ENCODE measurements around the gene GATA6. TPM values are rescaled to one million over a fixed set of nuclear protein-coding genes. Genes with fewer than 3 reads are reported as not detected.

GATA6 gene
- polyA plus RNA-seq, 1 of the 3 experiments (the other 2 are of a cell fraction), result not detected

- Histone ChIP-seq H3K27ac (ENCODE audit: low read depth in 2 of 2, low read length in 1 of 2) (no peak overlapping the region), H2AFZ (ENCODE audit: low read depth) (no peak overlapping the region), H3K79me2 (ENCODE audit: insufficient read depth) (no peaks in the 10 kb centered on the region), H3K4me3 (ENCODE audit: low read depth in 2 of 2, low read length in 1 of 2) (no peak overlapping the region), H3K36me3 (replicated peaks in 1 of 2; ENCODE audit: control insufficient read depth in 1 of 2, insufficient read depth in 2 of 2, low read length in 1 of 2) (no peaks in the 10 kb centered on the region), H4K20me1 (ENCODE audit: insufficient read depth) (no peaks in the 10 kb centered on the region), H3K27me3 (ENCODE audit: insufficient read depth) (peaks cover 11% of the 10 kb centered on the region; the same call in 1 of the 2 replicates), H3K4me1 (ENCODE audit: control insufficient read depth in 1 of 2, insufficient read depth in 2 of 2, low read depth in 1 of 2, low read length in 1 of 2) (no peaks in the 10 kb centered on the region), H3K9me3 (no peaks in the 10 kb centered on the region), H3K9ac (no peak overlapping the region), H3K9me2 (no peaks in the 10 kb centered on the region), H3F3A (replicated peaks; ENCODE audit: insufficient read depth) (no peaks in the 10 kb centered on the region), H3K4me2 (no peak overlapping the region)
- WGBS (ENCODE audit: low lambda C conversion rate), result 11% methylated on average over 2 of the region's 2 CpGs
- TF ChIP-seq EZH2phosphoT487 (IDR thresholded peaks at IDR 0.05; ENCODE audit: borderline replicate concordance, low read depth) (no peak), NFIC (IDR thresholded peaks at IDR 0.05; ENCODE audit: borderline replicate concordance) (no peak), GATA2 (CRISPR knock-in tag; IDR thresholded peaks at IDR 0.05) (no peak), GABPA (IDR thresholded peaks at IDR 0.05; ENCODE audit: low read depth) (no peak), TAF1 (IDR thresholded peaks at IDR 0.05; ENCODE audit: borderline replicate concordance, low read depth, low read length) (no peak), MAX (IDR thresholded peaks at IDR 0.05; ENCODE audit: low read depth) (no peak), EP300 (IDR thresholded peaks at IDR 0.05; ENCODE audit: borderline replicate concordance in 1 of 2, low read depth in 1 of 2, low read length in 1 of 2) (no peak), FOSL2 (IDR thresholded peaks at IDR 0.05; ENCODE audit: borderline replicate concordance, low read depth) (no peak), MEF2A (IDR thresholded peaks at IDR 0.05; ENCODE audit: borderline replicate concordance, low read depth) (no peak), POLR2AphosphoS5 (IDR thresholded peaks at IDR 0.05; ENCODE audit: low read depth, low read length) (no peak)
- ChIA-PET POLR2A (no interaction called here), CTCF (no interaction called here)
- DNase-seq, result no peak
Measured at GRCh38 chr18:22211657-22212056, 42.3 kb downstream of the GATA6 start.

DNA sequence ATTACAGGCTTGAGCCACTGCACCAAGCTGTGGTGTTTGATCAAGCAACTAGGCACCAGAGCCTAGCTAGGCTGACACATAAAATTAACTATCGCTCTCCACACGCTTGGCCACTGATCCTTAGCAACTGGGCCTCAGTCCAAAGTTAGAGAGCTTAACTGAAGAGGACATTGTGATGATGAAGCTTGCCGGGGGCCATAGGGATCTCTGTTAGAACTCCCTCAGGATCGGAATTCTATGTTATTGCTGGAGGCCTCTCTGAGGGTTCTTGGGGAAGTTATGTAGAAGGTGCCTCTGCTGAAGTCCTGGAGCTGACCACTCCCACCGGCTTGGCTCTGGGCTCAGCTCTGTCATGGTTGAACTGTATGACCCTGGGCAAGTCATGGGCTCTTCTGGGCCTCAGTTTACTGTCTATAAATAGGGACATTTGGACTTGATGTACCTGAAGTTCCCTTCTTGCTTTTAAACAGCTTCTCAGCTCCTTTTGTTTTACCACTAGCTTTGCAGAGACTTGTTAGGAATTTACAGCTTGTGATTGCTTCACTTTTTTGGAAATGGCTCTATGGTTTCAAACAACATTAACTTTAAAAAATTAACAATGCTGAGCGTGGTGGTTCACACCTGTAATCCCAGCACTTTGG, 44.1 kb downstream of the GATA6 start:
- Histone ChIP-seq H3K27ac (ENCODE audit: low read depth in 2 of 2, low read length in 1 of 2) (no peak overlapping the region), H3K36me3 (replicated peaks in 1 of 2; ENCODE audit: control insufficient read depth in 1 of 2, insufficient read depth in 2 of 2, low read length in 1 of 2) (no peaks in the 10 kb centered on the region), H3K9me3 (no peaks in the 10 kb centered on the region), H3K9ac (no peak overlapping the region), H3K27me3 (ENCODE audit: insufficient read depth) (peaks cover 20% of the 10 kb centered on the region; the same call in 1 of the 2 replicates), H3K9me2 (no peaks in the 10 kb centered on the region), H3K4me2 (no peak overlapping the region), H3K4me1 (ENCODE audit: control insufficient read depth in 1 of 2, insufficient read depth in 2 of 2, low read depth in 1 of 2, low read length in 1 of 2) (no peaks in the 10 kb centered on the region), H3F3A (replicated peaks; ENCODE audit: insufficient read depth) (no peaks in the 10 kb centered on the region), H3K4me3 (ENCODE audit: low read depth in 2 of 2, low read length in 1 of 2) (no peak overlapping the region), H4K20me1 (ENCODE audit: insufficient read depth) (no peaks in the 10 kb centered on the region), H3K79me2 (ENCODE audit: insufficient read depth) (no peaks in the 10 kb centered on the region), H2AFZ (ENCODE audit: low read depth) (no peak overlapping the region)
- POLR2A ChIA-PET, result no interaction called here
- CTCF ChIA-PET, result no interaction called here
- DNase-seq, result no peak
- WGBS (ENCODE audit: low lambda C conversion rate), result 13% methylated on average over 6 of the region's 6 CpGs
- TF ChIP-seq MXI1 (IDR thresholded peaks at IDR 0.05; ENCODE audit: low read depth, low read length) (no peak), RCOR1 (IDR thresholded peaks at IDR 0.05; ENCODE audit: low read length) (no peak), CHD2 (IDR thresholded peaks at IDR 0.05; ENCODE audit: low read length, partially characterized antibody) (no peak), NFIC (IDR thresholded peaks at IDR 0.05; ENCODE audit: borderline replicate concordance) (no peak), NRF1 (IDR thresholded peaks at IDR 0.05; ENCODE audit: low read depth, low read length) (no peak), JUND (IDR thresholded peaks at IDR 0.05) (no peak), FOSL2 (IDR thresholded peaks at IDR 0.05; ENCODE audit: borderline replicate concordance, low read depth) (no peak), FOXJ3 (CRISPR knock-in tag; IDR thresholded peaks at IDR 0.05) (no peak), IRF3 (IDR thresholded peaks at IDR 0.05; ENCODE audit: low read depth, low read length) (no peak), TCF12 (IDR thresholded peaks at IDR 0.05) (no peak), SIN3A (IDR thresholded peaks at IDR 0.05; ENCODE audit: borderline replicate concordance, low read depth, low read length) (no peak), FOXM1 (IDR thresholded peaks at IDR 0.05; ENCODE audit: low read depth) (no peak), SMC3 (IDR thresholded peaks at IDR 0.05; ENCODE audit: low read depth, low read length) (no peak), ELF1 (IDR thresholded peaks at IDR 0.05) (no peak)
- TF ChIP-seq, protein P1, sequence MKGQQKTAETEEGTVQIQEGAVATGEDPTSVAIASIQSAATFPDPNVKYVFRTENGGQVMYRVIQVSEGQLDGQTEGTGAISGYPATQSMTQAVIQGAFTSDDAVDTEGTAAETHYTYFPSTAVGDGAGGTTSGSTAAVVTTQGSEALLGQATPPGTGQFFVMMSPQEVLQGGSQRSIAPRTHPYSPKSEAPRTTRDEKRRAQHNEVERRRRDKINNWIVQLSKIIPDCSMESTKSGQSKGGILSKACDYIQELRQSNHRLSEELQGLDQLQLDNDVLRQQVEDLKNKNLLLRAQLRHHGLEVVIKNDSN (IDR thresholded peaks at IDR 0.05; ENCODE audit: borderline replicate concordance, low read depth), result no peak
- TF ChIP-seq, protein P2, sequence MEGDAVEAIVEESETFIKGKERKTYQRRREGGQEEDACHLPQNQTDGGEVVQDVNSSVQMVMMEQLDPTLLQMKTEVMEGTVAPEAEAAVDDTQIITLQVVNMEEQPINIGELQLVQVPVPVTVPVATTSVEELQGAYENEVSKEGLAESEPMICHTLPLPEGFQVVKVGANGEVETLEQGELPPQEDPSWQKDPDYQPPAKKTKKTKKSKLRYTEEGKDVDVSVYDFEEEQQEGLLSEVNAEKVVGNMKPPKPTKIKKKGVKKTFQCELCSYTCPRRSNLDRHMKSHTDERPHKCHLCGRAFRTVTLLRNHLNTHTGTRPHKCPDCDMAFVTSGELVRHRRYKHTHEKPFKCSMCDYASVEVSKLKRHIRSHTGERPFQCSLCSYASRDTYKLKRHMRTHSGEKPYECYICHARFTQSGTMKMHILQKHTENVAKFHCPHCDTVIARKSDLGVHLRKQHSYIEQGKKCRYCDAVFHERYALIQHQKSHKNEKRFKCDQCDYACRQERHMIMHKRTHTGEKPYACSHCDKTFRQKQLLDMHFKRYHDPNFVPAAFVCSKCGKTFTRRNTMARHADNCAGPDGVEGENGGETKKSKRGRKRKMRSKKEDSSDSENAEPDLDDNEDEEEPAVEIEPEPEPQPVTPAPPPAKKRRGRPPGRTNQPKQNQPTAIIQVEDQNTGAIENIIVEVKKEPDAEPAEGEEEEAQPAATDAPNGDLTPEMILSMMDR (IDR thresholded peaks at IDR 0.05), result no peak

All from SK-N-SH (cell line).